H9 (cell line): ENCODE results near the gene PRKD3. TPM values are rescaled to one million over a fixed set of nuclear protein-coding genes. Genes with fewer than 3 reads are reported as not detected.

Source experiments
- DNase-seq: peaks from one replicate; pipeline ENCODE4 v3.0.0-alpha.2; 2017
- H2AFZ ChIP-seq: one replicate; pipeline ENCODE4 v1.6.1; 2013; ENCODE audit warnings: mild to moderate bottlenecking, low read length, control low read depth, moderate library complexity
- H2AK5ac ChIP-seq: 2 replicates; pipeline ENCODE4 v1.6.1; 2013; ENCODE audit warnings: low read length, control low read depth, mixed read lengths; ENCODE audit not compliant: insufficient read length
- H2BK120ac ChIP-seq: one replicate; pipeline ENCODE4 v1.6.1; 2013; ENCODE audit warnings: low read depth, mild to moderate bottlenecking, low read length, control low read depth, inconsistent platforms; ENCODE audit not compliant: poor library complexity, severe bottlenecking
- H2BK12ac ChIP-seq: 2 replicates; pipeline ENCODE4 v1.6.1; 2013; ENCODE audit warnings: low read length, control low read depth, mixed read lengths, low read depth; ENCODE audit not compliant: insufficient read length
- H2BK15ac ChIP-seq: 2 replicates; pipeline ENCODE4 v1.6.1; 2013; ENCODE audit warnings: low read depth, low read length, control low read depth
- H2BK20ac ChIP-seq: one replicate; pipeline ENCODE4 v1.6.1; 2013; ENCODE audit warnings: low read depth, mild to moderate bottlenecking, low read length, control low read depth, inconsistent platforms; ENCODE audit not compliant: poor library complexity, severe bottlenecking
- H2BK5ac ChIP-seq: 2 replicates; pipeline ENCODE4 v1.6.1; 2013; ENCODE audit warnings: low read length, control low read depth, mixed read lengths; ENCODE audit not compliant: insufficient read length
- H3K14ac ChIP-seq: 2 replicates; pipeline ENCODE4 v1.6.1; 2013; ENCODE audit warnings: low read length, control low read depth; ENCODE audit not compliant: insufficient read depth
- H3K18ac ChIP-seq: 2 replicates; pipeline ENCODE4 v1.6.1; 2013; ENCODE audit warnings: low read depth, mild to moderate bottlenecking, mixed read lengths, low read length, control low read depth; ENCODE audit not compliant: insufficient read length
- H3K23ac ChIP-seq: 2 replicates; pipeline ENCODE4 v1.6.1; 2013; ENCODE audit warnings: low read length, control low read depth, mixed read lengths, low read depth; ENCODE audit not compliant: insufficient read length
- H3K23me2 ChIP-seq: 2 replicates; pipeline ENCODE4 v1.6.1; 2013; ENCODE audit warnings: low read depth, mild to moderate bottlenecking, mixed read lengths, low read length, control low read depth; ENCODE audit not compliant: insufficient read length, poor library complexity, severe bottlenecking
- H3K27ac ChIP-seq: 2 replicates; pipeline ENCODE4 v1.5.1; 2013; ENCODE audit warnings: low read length, control low read depth, mixed read lengths, low read depth; ENCODE audit not compliant: insufficient read length
- H3K27me3 ChIP-seq: 2 replicates; pipeline ENCODE4 v1.6.1; 2013; ENCODE audit warnings: low read length, control low read depth, inconsistent platforms; ENCODE audit not compliant: insufficient read depth
- H3K4ac ChIP-seq: 2 replicates; pipeline ENCODE4 v1.6.1; 2013; ENCODE audit warnings: low read depth, mild to moderate bottlenecking, control low read depth, inconsistent platforms, low read length, moderate library complexity
- H3K4me1 ChIP-seq: 2 replicates; pipeline ENCODE4 v1.6.1; 2013; ENCODE audit warnings: low read length, control low read depth, inconsistent platforms; ENCODE audit not compliant: insufficient read depth
- H3K4me2 ChIP-seq: 2 replicates; pipeline ENCODE4 v1.6.1; 2013; ENCODE audit warnings: low read length, control low read depth, mixed read lengths; ENCODE audit not compliant: insufficient read length, insufficient read depth
- H3K56ac ChIP-seq: 2 replicates; pipeline ENCODE4 v1.6.1; 2013; ENCODE audit warnings: low read depth, mild to moderate bottlenecking, mixed read lengths, low read length, control low read depth; ENCODE audit not compliant: insufficient read length
- H3K79me1 ChIP-seq: 2 replicates; pipeline ENCODE4 v1.6.1; 2013; ENCODE audit warnings: low read depth, mild to moderate bottlenecking, moderate library complexity, low read length, control low read depth, inconsistent platforms; ENCODE audit not compliant: insufficient read depth, poor library complexity, severe bottlenecking
- H3K79me2 ChIP-seq: 2 replicates; pipeline ENCODE4 v1.6.1; 2013; ENCODE audit warnings: low read length, control low read depth, inconsistent platforms; ENCODE audit not compliant: insufficient read depth
- H3K9ac ChIP-seq: 2 replicates; pipeline ENCODE4 v1.6.1; 2013; ENCODE audit warnings: low read length, control low read depth, mixed read lengths; ENCODE audit not compliant: insufficient read length; ENCODE audit errors: extremely low read depth
- H3K9me3 ChIP-seq: one replicate; pipeline ENCODE4 v1.6.1; 2013; ENCODE audit warnings: low read depth, low read length, inconsistent platforms; ENCODE audit not compliant: control insufficient read depth
- H3T11ph ChIP-seq: one replicate; pipeline ENCODE4 v1.6.1; 2013; ENCODE audit warnings: mild to moderate bottlenecking, low read length, control low read depth, inconsistent platforms
- H4K20me1 ChIP-seq: one replicate; pipeline ENCODE4 v1.6.1; 2013; ENCODE audit not compliant: control insufficient read depth, insufficient read length, insufficient read depth
- H4K5ac ChIP-seq: 2 replicates; pipeline ENCODE4 v1.6.1; 2013; ENCODE audit warnings: low read depth, mild to moderate bottlenecking, mixed read lengths, low read length, control low read depth; ENCODE audit not compliant: insufficient read length
- H4K8ac ChIP-seq: replicated peaks from 2 replicates; pipeline ENCODE4 v1.6.1; 2013; ENCODE audit warnings: low read length, control low read depth, mixed read lengths, low read depth; ENCODE audit not compliant: insufficient read length
- H4K91ac ChIP-seq: 2 replicates; pipeline ENCODE4 v1.6.1; 2013; ENCODE audit warnings: low read depth, mild to moderate bottlenecking, moderate library complexity, mixed read lengths, low read length, control low read depth; ENCODE audit not compliant: insufficient read length
- H3K27ac Mint-ChIP-seq, 3 experiments: 2 replicates in 2 of 3; 3 replicates in 1 of 3; pipeline ENCODE4 v1.8.0; 2020 to 2021; ENCODE audit warnings: mixed read lengths in 3 of 3, mild to moderate bottlenecking in 1 of 3, moderate library complexity in 1 of 3
- H3K27me3 Mint-ChIP-seq: 2 replicates; pipeline ENCODE4 v1.8.0; 2021; ENCODE audit warnings: low read depth, mild to moderate bottlenecking, moderate library complexity, mixed read lengths
- H3K36me3 Mint-ChIP-seq, 3 experiments: 2 replicates in 2 of 3; 3 replicates in 1 of 3; pipeline ENCODE4 v1.8.0; 2020 to 2021; ENCODE audit warnings: low read depth in 3 of 3, mixed read lengths in 3 of 3; ENCODE audit not compliant: insufficient read depth in 1 of 3
- H3K4me1 Mint-ChIP-seq, 2 experiments: 2 replicates each; pipeline ENCODE4 v1.8.0; 2020; ENCODE audit warnings: mixed read lengths in 2 of 2
- H3K4me3 Mint-ChIP-seq, 2 experiments: 2 replicates in 1 of 2; 3 replicates in 1 of 2; pipeline ENCODE4 v1.8.0; 2020 to 2021; ENCODE audit warnings: mild to moderate bottlenecking in 2 of 2, mixed read lengths in 2 of 2, moderate library complexity in 1 of 2
- H3K9me3 Mint-ChIP-seq, 2 experiments: 2 replicates in 1 of 2; 3 replicates in 1 of 2; pipeline ENCODE4 v1.8.0; 2020; ENCODE audit warnings: mild to moderate bottlenecking in 2 of 2, mixed read lengths in 2 of 2, moderate library complexity in 1 of 2
- CTCF ChIP-seq: fragments of 200-600 bp; sonication (generic); conservative IDR thresholded peaks from 3 replicates; pipeline ENCODE4 v1.8.0; 2021; ENCODE audit warnings: antibody characterized with exemption, mild to moderate bottlenecking
- WGBS: extraction: QIAGEN DNeasy Blood & Tissue Kit; methylation state at CpG from one replicate; pipeline ENCODE4 v1.1.7; 2013; ENCODE audit warnings: missing lambda C conversion rate, low lambda C conversion rate, mixed read lengths; ENCODE audit not compliant: insufficient read length; ENCODE audit errors: extremely low coverage; 5-methylcytosine and 5-hydroxymethylcytosine counted together
- total RNA-seq: library from RNA; stranded (reverse); gene quantifications from 2 replicates; pipeline ENCODE4 v1.2.1, GENCODE V29; 2021

The PRKD3 gene
- total RNA-seq, 1 experiment from 2014 or later = 63.3 TPM

GRCh38 chr2:37333256-37333655 lies 8.6 kb upstream of the PRKD3 start:
- whole genome bisulfite sequencing = no CpG with 5 or more reads among the region's 2 CpGs
- Histone ChIP-seq H4K8ac (no peak overlapping the region), H2AFZ (no peak overlapping the region)

More at GRCh38 chr2:37333256-37333655, 8.6 kb upstream of the PRKD3 start:
- Histone ChIP-seq H4K5ac (no peak overlapping the region), H3K9me3 (no peaks in the 10 kb centered on the region), H2AK5ac (no peak overlapping the region), H4K91ac (no peak overlapping the region), H3K27me3 (no peaks in the 10 kb centered on the region), H2BK15ac (no peak overlapping the region), H3K9ac (no peak overlapping the region), H3K4me1 (no peaks in the 10 kb centered on the region), H3K79me2 (no peaks in the 10 kb centered on the region), H2BK12ac (no peak overlapping the region), H3K14ac (no peak overlapping the region), H2BK20ac (no peak overlapping the region), H3K4me2 (no peak overlapping the region), H3T11ph (no peak overlapping the region), H3K18ac (no peak overlapping the region), H3K4ac (no peak overlapping the region), H3K23me2 (no peaks in the 10 kb centered on the region), H2BK5ac (no peak overlapping the region), H4K20me1 (no peaks in the 10 kb centered on the region), H3K56ac (no peak overlapping the region), H2BK120ac (no peak overlapping the region), H3K23ac (no peak overlapping the region), H3K27ac (no peak overlapping the region), H3K79me1 (no peaks in the 10 kb centered on the region)
- H3K27me3 Mint-ChIP-seq = no peaks in the 10 kb centered on the region; the same call in 1 of the 2 replicates
- no peaks in the 10 kb centered on the region; a peak in 1 of 4 replicates for H3K4me1 Mint-ChIP-seq
- H3K9me3 Mint-ChIP-seq = no peaks in the 10 kb centered on the region
- TF ChIP-seq CTCF = no peak
- H3K36me3 Mint-ChIP-seq = no peaks in the 10 kb centered on the region
- no peak overlapping the region for H3K4me3 Mint-ChIP-seq
- DNase-seq = no peak
- no peak overlapping the region for H3K27ac Mint-ChIP-seq
